HepG2 (cell line): ENCODE results near the gene RAB39B. TPM values are rescaled to one million over a fixed set of nuclear protein-coding genes. Genes with fewer than 3 reads are reported as not detected.

ENCODE experiments used
- ATAC-seq: fragments of 200-7000 bp; cut with Tn5 transposase; 3 replicates; pipeline ENCODE4 v1.9.1; 2020; ENCODE audit warnings: mild to moderate bottlenecking, moderate library complexity
- BruUV-seq: library from RNA; stranded (reverse); fragments of 400-500 nt; replicated peaks from 2 replicates; lab custom pipeline; 2021; lab: Mats Ljungman, UMichigan
- CTCF ChIA-PET: fragments of 300-600 bp; formaldehyde crosslinking; extraction: SDS; loops from one replicate; lab custom pipeline; 2021; ENCODE audit warnings: low total read pairs, inconsistent platforms, low intra/inter-chr PET ratio; lab: Yijun Ruan, JAX
- POLR2A ChIA-PET: fragments of 350-600 bp; sonication (Branson Sonifier 250); formaldehyde crosslinking; loops from one replicate; lab custom pipeline; 2020; ENCODE audit warnings: antibody characterized with exemption, inconsistent platforms; lab: Yijun Ruan, JAX
- DNase-seq: peaks from one replicate; pipeline ENCODE4 v3.0.0-alpha.2; 2015; ENCODE audit warnings: low spot score
- FAIRE-seq: peaks from 3 replicates; lab custom pipeline; 2011; peaks lifted over from hg19 to GRCh38; lab: Jason Lieb, UNC
- H2AFZ ChIP-seq: one replicate; pipeline ENCODE4 v1.6.1; 2011; ENCODE audit warnings: low read length, inconsistent platforms
- H3K27ac ChIP-seq: fragments of 300-600 bp; 3 replicates; pipeline ENCODE4 v1.8.0; 2011; ENCODE audit warnings: mixed run types, mild to moderate bottlenecking, mixed read lengths, low read length, inconsistent platforms; ENCODE audit not compliant: insufficient read depth; ENCODE audit errors: extremely low read length
- H3K27me3 ChIP-seq, 2 experiments: fragments of 200-600 bp in 1 of 2; 2 replicates in 1 of 2; 3 replicates in 1 of 2; pipeline versions ENCODE4 v1.6.0 to v1.8.0; 2011; ENCODE audit warnings: low read length in 2 of 2, mild to moderate bottlenecking in 2 of 2, moderate library complexity in 2 of 2, inconsistent platforms in 1 of 2; ENCODE audit not compliant: insufficient read depth in 2 of 2, control insufficient read depth in 1 of 2
- H3K36me3 ChIP-seq, 2 experiments: fragments of 200-600 bp in 1 of 2; replicated peaks in 1 of 2; 2 replicates in 1 of 2; 3 replicates in 1 of 2; pipeline versions ENCODE4 v1.5.1 to v1.8.0; 2011; ENCODE audit warnings: low read length in 2 of 2, inconsistent platforms in 1 of 2; ENCODE audit not compliant: insufficient read depth in 2 of 2, control insufficient read depth in 1 of 2
- H3K4me1 ChIP-seq: 2 replicates; pipeline ENCODE4 v1.5.1; 2012; ENCODE audit warnings: low read length, inconsistent platforms; ENCODE audit not compliant: insufficient read depth
- H3K4me2 ChIP-seq: 2 replicates; pipeline ENCODE4 v1.6.0; 2011; ENCODE audit warnings: low read depth, low read length, inconsistent platforms
- H3K4me3 ChIP-seq, 3 experiments: fragments of 200-600 bp in 1 of 3; sonication (generic), shearing (Covaris generic) in 1 of 3; replicated peaks in 1 of 3; 2 replicates each; pipeline ENCODE4 v1.5.1; 2011 to 2016; ENCODE audit warnings: low read length in 3 of 3, inconsistent platforms in 2 of 3, low read depth in 2 of 3, mild to moderate bottlenecking in 2 of 3, control low read depth in 1 of 3, mixed read lengths in 1 of 3; ENCODE audit not compliant: insufficient read depth in 1 of 3
- H3K79me2 ChIP-seq: one replicate; pipeline ENCODE4 v1.6.1; 2011; ENCODE audit warnings: low read length, inconsistent platforms; ENCODE audit not compliant: insufficient read depth
- H3K9ac ChIP-seq: 2 replicates; pipeline ENCODE4 v1.6.0; 2011; ENCODE audit warnings: mild to moderate bottlenecking, low read depth, low read length, inconsistent platforms; ENCODE audit not compliant: insufficient read depth
- H3K9me3 ChIP-seq: 2 replicates; pipeline ENCODE4 v1.5.1; 2012; ENCODE audit warnings: mild to moderate bottlenecking, low read length
- H4K20me1 ChIP-seq: 2 replicates; pipeline ENCODE4 v1.6.0; 2011; ENCODE audit warnings: inconsistent platforms, mild to moderate bottlenecking, low read length, moderate library complexity; ENCODE audit not compliant: insufficient read depth
- EED ChIP-seq: sonication (generic); formaldehyde crosslinking; IDR thresholded peaks from 2 replicates; pipeline ENCODE4 v1.5.0; 2020; ENCODE audit warnings: mild to moderate bottlenecking, missing genetic modification reagents
- ZNF766 ChIP-seq: sonication (generic); formaldehyde crosslinking; IDR thresholded peaks from 2 replicates; pipeline ENCODE4 v1.5.0; 2020; ENCODE audit warnings: missing genetic modification reagents, borderline replicate concordance
- WGBS: methylation state at CpG from one replicate; pipeline ENCODE4 v1.1.6; 2017; ENCODE audit warnings: low lambda C conversion rate; 5-methylcytosine and 5-hydroxymethylcytosine counted together
- in situ Hi-C: cut with HindIII; loops from 2 replicates; pipeline ENCODE4 v1.10.0; 2017; ENCODE audit warnings: low pct_unique_long_range_greater_than_20kb; ENCODE audit not compliant: extremely low pct_ligation_motif_present
- intact Hi-C: fragments of 100-400 bp; cut with micrococcal nuclease; formaldehyde crosslinking; loops from one replicate; pipeline ENCODE4 v1.10.0; 2022; ENCODE audit not compliant: unreplicated experiment
- polyA plus RNA-seq, 8 experiments: library from polyadenylated mRNA; depleted of rRNA in 3 of 8; stranded (reverse) in 7 of 8; unstranded in 1 of 8; fragments of >200 nt; fragmentation: Illumina TruSeq in 4 of 8; extraction: Trizol in 4 of 8; gene quantifications; 2 replicates each; pipeline versions ENCODE4 v1.2.1 to v1.2.3, GENCODE V29; 2011 to 2016; ENCODE audit warnings: low read depth in 4 of 8, missing spikeins in 1 of 8, mixed read lengths in 1 of 8; ENCODE audit not compliant: insufficient read depth in 1 of 8
- small RNA-seq, 3 experiments: library from RNA; depleted of rRNA; stranded (forward); fragments of <200 nt; gene quantifications; one replicate each; pipeline ENCODE3, GENCODE V24; 2012; ENCODE audit warnings: low read depth in 2 of 3, low replicate concordance in 1 of 3; ENCODE audit not compliant: insufficient read length in 3 of 3, insufficient read depth in 2 of 3
- total RNA-seq, 5 experiments: library from RNA; depleted of rRNA; stranded (reverse); fragments of >200 nt; fragmentation: Illumina TruSeq; extraction: Trizol; gene quantifications; 2 replicates each; pipeline ENCODE4 v1.2.3, GENCODE V29; 2016; ENCODE audit warnings: low read depth in 1 of 5
- TF ChIP-seq, protein P1 (sequence below): sonication (generic); formaldehyde crosslinking; IDR thresholded peaks from 2 replicates; pipeline ENCODE4 v1.4.0; 2020; ENCODE audit warnings: missing genetic modification reagents

Gene RAB39B
- total and polyA plus RNA-seq, 2 of the 13 experiments (the other 11 are each of a cell fraction or from before 2014, with no cell fraction given) = 0.05 to 0.07 TPM

DNA sequence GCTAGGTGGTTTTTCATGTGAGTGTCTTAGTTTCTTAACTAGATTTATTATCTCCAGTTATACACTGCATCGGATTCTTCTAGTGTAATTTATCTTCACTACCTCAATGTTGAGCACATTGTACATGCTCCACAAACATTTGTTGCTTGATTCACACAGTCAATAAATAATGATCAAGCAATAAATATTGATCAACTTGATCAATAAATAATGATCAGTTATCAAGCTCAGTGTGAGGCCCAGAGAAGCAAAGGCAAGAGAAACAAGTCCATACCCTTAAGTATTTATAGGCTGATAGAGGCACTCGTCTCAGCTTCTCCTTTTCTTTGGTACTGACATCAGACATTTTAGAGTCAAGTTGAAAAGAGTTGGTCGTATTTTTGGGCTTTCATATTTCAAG is 53.1 kb downstream of the RAB39B start:
- no peak for DNase-seq
- WGBS = 39% methylated on average over 3 of the region's 3 CpGs
- BruUV-seq = no TSS peak

More for the DNA sequence above, 53.1 kb downstream of the RAB39B start:
- Histone ChIP-seq H3K9me3 (no peaks in the 10 kb centered on the region), H3K27me3 (no peaks in the 10 kb centered on the region), H4K20me1 (no peaks in the 10 kb centered on the region), H3K27ac (no peak overlapping the region), H2AFZ (no peak overlapping the region), H3K4me2 (no peak overlapping the region), H3K9ac (no peak overlapping the region), H3K36me3 (no peaks in the 10 kb centered on the region), H3K79me2 (no peaks in the 10 kb centered on the region), H3K4me1 (peaks cover 9% of the 10 kb centered on the region), H3K4me3 (no peak overlapping the region)
- FAIRE-seq (no peak), ATAC-seq (no peak)
- ChIA-PET CTCF (no interaction called here), POLR2A (no interaction called here)
- intact Hi-C loops (no loop called here), in situ Hi-C loops (no loop called here)
- TF ChIP-seq, protein P1, sequence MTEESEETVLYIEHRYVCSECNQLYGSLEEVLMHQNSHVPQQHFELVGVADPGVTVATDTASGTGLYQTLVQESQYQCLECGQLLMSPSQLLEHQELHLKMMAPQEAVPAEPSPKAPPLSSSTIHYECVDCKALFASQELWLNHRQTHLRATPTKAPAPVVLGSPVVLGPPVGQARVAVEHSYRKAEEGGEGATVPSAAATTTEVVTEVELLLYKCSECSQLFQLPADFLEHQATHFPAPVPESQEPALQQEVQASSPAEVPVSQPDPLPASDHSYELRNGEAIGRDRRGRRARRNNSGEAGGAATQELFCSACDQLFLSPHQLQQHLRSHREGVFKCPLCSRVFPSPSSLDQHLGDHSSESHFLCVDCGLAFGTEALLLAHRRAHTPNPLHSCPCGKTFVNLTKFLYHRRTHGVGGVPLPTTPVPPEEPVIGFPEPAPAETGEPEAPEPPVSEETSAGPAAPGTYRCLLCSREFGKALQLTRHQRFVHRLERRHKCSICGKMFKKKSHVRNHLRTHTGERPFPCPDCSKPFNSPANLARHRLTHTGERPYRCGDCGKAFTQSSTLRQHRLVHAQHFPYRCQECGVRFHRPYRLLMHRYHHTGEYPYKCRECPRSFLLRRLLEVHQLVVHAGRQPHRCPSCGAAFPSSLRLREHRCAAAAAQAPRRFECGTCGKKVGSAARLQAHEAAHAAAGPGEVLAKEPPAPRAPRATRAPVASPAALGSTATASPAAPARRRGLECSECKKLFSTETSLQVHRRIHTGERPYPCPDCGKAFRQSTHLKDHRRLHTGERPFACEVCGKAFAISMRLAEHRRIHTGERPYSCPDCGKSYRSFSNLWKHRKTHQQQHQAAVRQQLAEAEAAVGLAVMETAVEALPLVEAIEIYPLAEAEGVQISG (CRISPR knock-in tag) = no peak
- TF ChIP-seq ZNF766 = no peak
- no peak for TF ChIP-seq EED (CRISPR knock-in tag)

Small RNA genes within 50 kb of the gene (small RNA-seq; reads per million reads assigned to genes)
- 0 reads per million in 3 experiments for gene AC234781.4

Other genes with a start within 250 kb of the RAB39B start
- gene F8, start 241.8 kb downstream of the RAB39B start, total RNA-seq (2016; rRNA removed; fragmentation: Illumina TruSeq; extraction: Trizol) = 0.21 and 0.29 TPM in 2 replicates
- 0.37 and 0.61 TPM in 2 replicates for gene F8, start 241.8 kb downstream of the RAB39B start, polyA plus RNA-seq (2011; rRNA removed)
- gene FUNDC2, start 237.6 kb downstream of the RAB39B start, total RNA-seq (2016; rRNA removed; fragmentation: Illumina TruSeq; extraction: Trizol) = 65.3 and 81.6 TPM in 2 replicates
- 92.9 and 109 TPM in 2 replicates for gene FUNDC2, start 237.6 kb downstream of the RAB39B start, polyA plus RNA-seq (2011; rRNA removed)
- 5.2 and 5.6 TPM in 2 replicates for gene CMC4, start 193.4 kb downstream of the RAB39B start, total RNA-seq (2016; rRNA removed; fragmentation: Illumina TruSeq; extraction: Trizol)
- 8.3 and 11.5 TPM in 2 replicates for gene CMC4, start 193.4 kb downstream of the RAB39B start, polyA plus RNA-seq (2011; rRNA removed)
- 13.6 and 18.9 TPM in 2 replicates for gene MTCP1, start 193.4 kb downstream of the RAB39B start, total RNA-seq (2016; rRNA removed; fragmentation: Illumina TruSeq; extraction: Trizol)
- 5.1 and 6.1 TPM in 2 replicates for gene MTCP1, start 193.4 kb downstream of the RAB39B start, polyA plus RNA-seq (2011; rRNA removed)
- gene BRCC3, start 193.0 kb downstream of the RAB39B start, total RNA-seq (2016; rRNA removed; fragmentation: Illumina TruSeq; extraction: Trizol) = 24.3 and 44.2 TPM in 2 replicates
- 16.1 and 19.8 TPM in 2 replicates for gene BRCC3, start 193.0 kb downstream of the RAB39B start, polyA plus RNA-seq (2011; rRNA removed)
- gene VBP1, start 48.0 kb downstream of the RAB39B start, total RNA-seq (2016; rRNA removed; fragmentation: Illumina TruSeq; extraction: Trizol) = 72.6 and 95.2 TPM in 2 replicates
- gene VBP1, start 48.0 kb downstream of the RAB39B start, polyA plus RNA-seq (2011; rRNA removed) = 14.0 and 20.4 TPM in 2 replicates
- gene CLIC2, start 70.1 kb upstream of the RAB39B start, total RNA-seq (2016; rRNA removed; fragmentation: Illumina TruSeq; extraction: Trizol) = 0.24 and 0.28 TPM in 2 replicates
- 0.18 and 0.25 TPM in 2 replicates for gene CLIC2, start 70.1 kb upstream of the RAB39B start, polyA plus RNA-seq (2011; rRNA removed)
- gene F8A2, start 117.6 kb upstream of the RAB39B start, total RNA-seq (2016; rRNA removed; fragmentation: Illumina TruSeq; extraction: Trizol) = not detected in 2 replicates
- not detected in 2 replicates for gene F8A2, start 117.6 kb upstream of the RAB39B start, polyA plus RNA-seq (2011; rRNA removed)
- 0.24 TPM in 1 of 2 replicates, not detected in the other for gene F8A3, start 194.1 kb upstream of the RAB39B start, total RNA-seq (2016; rRNA removed; fragmentation: Illumina TruSeq; extraction: Trizol)
- not detected in 2 replicates for gene F8A3, start 194.1 kb upstream of the RAB39B start, polyA plus RNA-seq (2011; rRNA removed)